ENCODE measurements around the gene RGS6.

- TF ChIP-seq CTCF (IDR thresholded peaks at IDR 0.05 in 4 of 5, conservative IDR thresholded peaks at IDR 0.05 in 1 of 5) (no peak), POLR2A (IDR thresholded peaks at IDR 0.05) (no peak)
These were observed 328.8 kb downstream of the RGS6 start for GRCh38 chr14:72261068-72261467.

Measured in gastrocnemius medialis (tissue), 4 donors.